Measurements from ENCODE around the gene LRRC49. TPM values are rescaled to one million over a fixed set of nuclear protein-coding genes. Genes with fewer than 3 reads are reported as not detected.

Gene LRRC49
- total RNA-seq = 10.3 and 14.2 TPM in 2 replicates

- no peak for TF ChIP-seq CTCF (IDR thresholded peaks at IDR 0.05; ENCODE audit: insufficient read depth, low read depth, low read length)
- H3K4me3 ChIP-seq (ENCODE audit: low read depth, low read length) = peak within 1 kb of the TSS; percentile 89
- DNase-seq (ENCODE audit: low read depth) = peak; percentile 97
Observed at GRCh38 chr15:70892002-70892911, at the start of gene LRRC49, which contains the start of gene THAP10. TSS of gene LRRC49 (plus strand) at chr15:70892826. CDS start at chr15:70892895, 69 bp downstream. TSS of gene THAP10 (minus strand) at chr15:70892433. CDS start at chr15:70892272, 161 bp downstream.

GRCh38 chr15:70845602-70846360 lies 46.8 kb upstream of the LRRC49 start:
- TF ChIP-seq CTCF (IDR thresholded peaks at IDR 0.05; ENCODE audit: insufficient read depth, low read depth, low read length) = no peak
- no peak for DNase-seq (ENCODE audit: low read depth)
- no peak overlapping the region for H3K4me3 ChIP-seq (ENCODE audit: low read depth, low read length)

- H3K4me3 ChIP-seq (ENCODE audit: low read depth, low read length) = peak overlapping the region; percentile 90
- no peak for DNase-seq (ENCODE audit: low read depth)
- TF ChIP-seq CTCF (IDR thresholded peaks at IDR 0.05; ENCODE audit: insufficient read depth, low read depth, low read length) = no peak
Observed at GRCh38 chr15:70851889-70852288, 40.7 kb upstream of the LRRC49 start.

GRCh38 chr15:70852501-70853317 lies 39.9 kb upstream of the LRRC49 start:
- TF ChIP-seq CTCF (IDR thresholded peaks at IDR 0.05; ENCODE audit: insufficient read depth, low read depth, low read length) = no peak
- peak overlapping the region; percentile 90 for H3K4me3 ChIP-seq (ENCODE audit: low read depth, low read length)
- peak; percentile 49 for DNase-seq (ENCODE audit: low read depth)

- DNase-seq (ENCODE audit: low read depth) = peak; percentile 71
- no peak for TF ChIP-seq CTCF (IDR thresholded peaks at IDR 0.05; ENCODE audit: insufficient read depth, low read depth, low read length)
Observed at GRCh38 chr15:70853318-70853972, 39.2 kb upstream of the LRRC49 start.

More at GRCh38 chr15:70853318-70853972, 39.2 kb upstream of the LRRC49 start:
- peak overlapping the region; percentile 90 for H3K4me3 ChIP-seq (ENCODE audit: low read depth, low read length)

Data from fibroblast of villous mesenchyme (primary cell).